GM19455 (cell line): Measurements from ENCODE around the gene FKBP15.

Experiments
- ATAC-seq: cut with Tn5 transposase; IDR thresholded peaks from one replicate; pipeline ENCODE4 v1.9.1; 2021; ENCODE audit not compliant: unreplicated experiment

Gene FKBP15

GRCh38 chr9:113231701-113232100 lies 10.6 kb upstream of the FKBP15 start:
- no peak for ATAC-seq

DNA sequence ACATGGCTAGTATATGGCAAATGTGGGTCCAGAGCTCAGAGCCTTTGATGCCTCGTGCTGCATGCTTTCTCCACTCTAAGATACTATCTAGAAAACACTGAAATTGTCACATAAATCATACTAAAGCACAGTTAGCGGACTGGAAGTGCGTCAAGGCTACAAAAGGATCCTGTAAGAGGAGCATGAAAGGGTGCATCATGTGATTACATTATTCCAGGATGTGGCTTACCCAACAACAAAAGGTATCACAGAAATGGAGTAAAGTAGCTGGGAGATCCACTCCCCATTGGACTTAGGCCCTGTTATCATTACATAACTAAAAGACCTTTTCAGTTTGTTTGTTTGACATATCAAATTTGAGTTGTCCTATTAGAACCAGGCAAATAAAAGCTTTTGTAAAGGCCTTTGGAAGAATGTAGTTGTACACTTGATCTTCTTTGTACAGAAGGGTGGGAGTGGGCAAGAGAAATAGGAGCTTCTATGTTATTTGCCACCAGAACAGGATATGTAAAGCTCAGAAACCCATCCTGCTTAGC lies 7.1 kb upstream of the FKBP15 start:
- ATAC-seq = no peak

DNA sequence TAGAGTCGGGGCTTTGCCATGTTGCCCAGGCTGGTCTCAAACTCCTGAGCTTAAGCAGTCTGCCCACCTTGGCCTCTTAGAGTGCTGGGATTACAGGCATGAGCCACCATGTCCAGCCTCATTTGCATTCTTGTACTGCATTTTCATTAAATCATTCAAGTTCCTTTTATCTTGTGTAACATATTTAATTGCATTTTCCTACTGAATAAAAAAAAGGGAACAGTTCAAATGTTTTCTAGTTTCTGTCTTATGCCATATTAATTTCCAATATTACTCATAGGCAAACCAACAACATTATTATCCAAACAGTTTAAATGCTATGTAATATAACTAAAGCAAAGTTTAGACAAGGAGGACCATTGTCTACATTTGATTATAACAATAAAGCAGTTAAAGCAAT lies 6.4 kb upstream of the FKBP15 start:
- ATAC-seq = no peak

DNA sequence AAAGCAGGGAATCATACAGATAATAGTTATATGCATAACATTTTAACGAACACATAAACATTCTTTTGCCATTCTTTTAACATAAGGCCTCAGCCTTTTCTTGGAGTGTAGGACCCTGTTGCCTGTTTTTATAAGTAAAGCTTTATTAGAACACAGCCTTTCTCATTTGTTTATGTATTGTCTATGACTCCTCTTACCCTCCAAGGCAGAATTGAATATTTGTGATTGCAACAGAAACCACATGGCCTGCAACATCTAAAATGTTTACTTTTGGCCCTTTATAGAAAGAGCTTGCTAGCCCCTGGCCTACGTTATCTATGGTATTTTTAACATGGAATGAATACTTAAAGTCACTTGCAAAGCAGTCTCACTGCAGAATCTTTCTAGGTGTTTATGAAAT lies 2.9 kb upstream of the FKBP15 start:
- no peak for ATAC-seq

DNA sequence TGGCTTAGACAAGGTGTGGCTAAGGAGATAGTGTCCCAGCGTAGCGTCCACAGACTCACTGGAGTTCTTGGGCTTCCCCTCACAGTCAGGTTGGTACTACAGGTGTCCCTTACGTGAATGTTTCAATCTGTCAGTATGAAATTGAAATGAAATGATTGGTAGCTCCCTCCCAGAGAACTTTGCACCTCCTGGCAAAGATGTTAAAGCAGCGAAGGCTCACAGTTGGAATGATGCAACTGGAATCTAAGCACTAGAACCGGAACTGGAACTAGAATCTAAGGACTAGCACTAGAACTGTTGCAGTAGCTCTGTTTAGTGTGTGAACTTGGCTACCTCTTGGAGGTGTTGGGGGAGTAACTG lies 1.4 kb upstream of the FKBP15 start:
- ATAC-seq = no peak

- ATAC-seq = no peak
Measured at GRCh38 chr9:113221800-113222481, 864 bp upstream of the FKBP15 start.

DNA sequence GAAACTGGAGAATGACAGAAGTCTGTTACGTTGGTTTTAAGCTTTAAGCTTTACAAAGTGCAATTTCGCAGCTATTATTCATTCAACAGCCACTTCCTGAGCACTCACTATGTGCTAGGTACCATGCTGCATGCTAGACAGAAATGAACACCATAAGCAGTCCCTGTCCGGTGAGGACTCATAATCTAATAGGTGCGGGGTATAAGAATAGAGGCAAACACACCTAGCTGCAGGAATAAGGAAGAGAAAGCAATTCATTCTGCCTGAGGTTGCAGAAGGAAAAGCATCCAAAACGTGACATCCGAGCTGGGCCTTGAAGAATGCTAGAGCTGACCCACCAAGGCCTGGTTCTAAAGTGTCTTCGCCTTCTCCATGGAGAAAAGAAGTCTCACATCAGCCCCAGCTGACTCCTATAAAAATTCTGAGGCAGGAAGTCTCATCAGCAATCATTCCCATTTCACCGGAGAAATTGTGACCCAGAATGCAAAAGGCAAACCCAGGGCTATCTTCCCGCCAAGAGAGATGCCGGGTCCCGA lies 542 bp downstream of the FKBP15 start:
- ATAC-seq = no peak

DNA sequence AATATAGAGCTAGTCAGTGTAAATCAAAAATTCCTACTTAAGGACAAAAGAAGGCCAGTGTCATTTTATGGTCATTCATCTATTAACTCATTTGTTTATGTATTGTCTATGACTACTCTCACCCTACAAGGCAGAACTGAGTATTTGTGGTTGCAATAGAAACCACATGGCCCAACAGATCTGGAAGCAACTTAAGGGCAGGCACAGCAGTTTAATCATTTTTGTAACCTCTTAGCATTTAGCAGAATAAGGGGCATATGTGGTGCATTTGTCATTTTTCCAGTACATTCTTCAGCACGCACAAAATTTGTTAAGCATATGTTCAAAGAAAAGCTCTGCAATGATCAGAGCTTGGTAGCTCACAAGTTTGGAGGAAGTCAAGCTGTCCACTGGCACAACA lies 1.1 kb downstream of the FKBP15 start:
- peak; percentile 50 for ATAC-seq

- ATAC-seq = peak; percentile 37
Measured at GRCh38 chr9:113219186-113219936, 1.7 kb downstream of the FKBP15 start.

GRCh38 chr9:113216406-113216805 lies 4.7 kb downstream of the FKBP15 start:
- no peak for ATAC-seq

DNA sequence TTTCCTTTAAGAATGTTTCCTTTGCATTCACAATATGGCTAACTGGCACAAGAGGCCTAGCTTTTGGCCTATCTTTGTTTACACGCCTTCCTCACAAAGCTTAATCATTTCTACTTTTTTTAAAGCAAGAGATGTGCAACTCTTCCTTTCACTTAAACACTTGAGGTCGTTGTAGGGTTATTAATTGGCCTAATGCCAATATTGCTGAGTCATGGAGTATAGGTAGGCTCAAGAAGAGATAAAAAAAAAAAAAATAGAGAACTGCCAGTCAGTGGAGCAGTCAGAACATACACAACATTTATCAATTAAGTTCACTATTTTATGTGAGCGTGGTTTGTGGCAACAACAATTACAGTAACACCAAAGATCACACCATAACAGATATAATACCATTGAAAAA lies 5.9 kb downstream of the FKBP15 start:
- ATAC-seq = no peak

- no peak for ATAC-seq
Measured at GRCh38 chr9:113210815-113211214, 10.3 kb downstream of the FKBP15 start.

GRCh38 chr9:113205861-113206260 lies 15.2 kb downstream of the FKBP15 start:
- ATAC-seq = no peak

DNA sequence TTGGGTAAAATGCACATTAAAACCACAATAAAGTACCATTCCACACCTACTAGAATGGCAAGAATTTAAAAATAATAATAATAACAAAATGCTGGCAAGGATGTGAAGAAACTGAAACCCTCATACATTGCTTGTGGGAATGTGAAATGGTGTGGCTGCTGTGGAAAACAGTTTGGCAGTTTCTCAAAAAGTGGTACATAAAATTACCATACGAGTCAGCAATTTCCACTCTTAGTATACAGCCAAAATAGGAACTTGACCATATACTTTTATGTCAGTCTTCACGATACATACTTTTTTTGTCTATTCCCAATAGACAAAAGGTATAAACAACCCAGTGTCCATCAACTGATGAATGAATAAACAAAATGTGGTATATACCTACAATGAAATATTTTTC lies 15.6 kb downstream of the FKBP15 start:
- no peak for ATAC-seq

GRCh38 chr9:113199683-113200329 lies 21.3 kb downstream of the FKBP15 start:
- ATAC-seq = no peak

DNA sequence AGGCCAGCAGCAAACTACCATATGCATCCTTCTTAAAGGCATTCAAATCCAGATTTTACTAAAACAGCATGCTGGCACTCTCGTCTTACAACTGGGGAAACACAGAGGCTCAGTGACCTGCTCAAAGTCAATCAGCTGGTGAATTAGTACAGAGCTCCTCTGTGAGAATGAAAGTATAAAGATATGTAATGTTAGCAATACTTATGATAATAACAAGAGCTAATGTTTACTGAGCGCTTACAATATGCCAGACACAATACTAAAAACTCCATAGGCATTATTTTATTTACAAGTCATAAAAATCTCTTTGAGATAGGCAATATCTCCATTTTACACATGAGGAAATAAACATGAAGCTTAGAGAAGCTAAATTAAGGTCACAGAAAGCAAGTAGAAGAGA lies 28.6 kb downstream of the FKBP15 start:
- no peak for ATAC-seq

GRCh38 chr9:113187929-113188595 lies 33.0 kb downstream of the FKBP15 start:
- no peak for ATAC-seq

DNA sequence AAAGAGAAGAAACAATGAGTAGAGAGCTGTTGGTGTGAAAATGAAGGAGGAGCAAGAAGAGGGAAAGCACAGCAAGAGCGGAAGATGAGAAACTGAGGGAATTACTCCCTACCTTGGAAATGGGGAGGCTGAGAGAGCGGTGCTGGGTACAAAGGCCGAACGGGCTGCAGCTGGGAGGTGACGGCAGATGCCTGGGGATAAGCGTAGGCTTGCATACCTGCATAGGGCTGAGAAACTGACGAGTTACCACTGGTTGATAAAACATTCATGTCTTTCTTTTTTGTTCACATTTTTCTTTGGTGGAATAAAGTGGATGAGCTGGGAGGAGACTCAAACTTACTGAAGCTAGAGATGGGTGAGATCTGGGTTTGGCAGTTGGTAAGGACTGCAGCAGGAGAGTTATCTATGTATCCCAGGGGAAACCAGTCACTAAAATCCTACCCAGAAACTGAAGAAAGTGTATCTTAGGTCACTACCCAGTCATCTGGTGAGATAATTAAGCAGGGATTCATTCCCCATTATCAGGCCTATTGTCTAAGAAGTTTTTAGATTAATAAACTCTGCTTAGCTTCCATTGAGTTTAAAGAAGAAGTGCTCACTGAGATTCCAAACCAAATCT lies 34.8 kb downstream of the FKBP15 start:
- no peak for ATAC-seq

DNA sequence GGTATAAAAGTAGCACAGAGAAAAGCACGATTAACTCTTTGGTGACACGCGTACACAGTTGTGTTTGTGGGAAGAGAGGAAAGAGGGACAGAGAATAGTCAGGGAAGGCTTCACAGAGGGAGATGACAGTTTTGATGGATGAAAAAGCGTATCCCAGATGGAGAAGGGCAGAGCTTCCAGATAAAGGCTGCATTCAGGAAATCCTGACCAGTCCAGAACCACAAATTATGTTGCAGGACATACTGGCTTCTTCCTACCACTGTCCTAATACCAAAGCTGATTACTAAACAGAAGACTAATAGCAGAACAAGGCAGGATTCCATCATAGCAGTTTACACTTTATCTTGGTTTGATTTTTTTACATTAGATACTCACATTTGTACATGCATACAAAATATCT lies 35.8 kb downstream of the FKBP15 start:
- no peak for ATAC-seq

DNA sequence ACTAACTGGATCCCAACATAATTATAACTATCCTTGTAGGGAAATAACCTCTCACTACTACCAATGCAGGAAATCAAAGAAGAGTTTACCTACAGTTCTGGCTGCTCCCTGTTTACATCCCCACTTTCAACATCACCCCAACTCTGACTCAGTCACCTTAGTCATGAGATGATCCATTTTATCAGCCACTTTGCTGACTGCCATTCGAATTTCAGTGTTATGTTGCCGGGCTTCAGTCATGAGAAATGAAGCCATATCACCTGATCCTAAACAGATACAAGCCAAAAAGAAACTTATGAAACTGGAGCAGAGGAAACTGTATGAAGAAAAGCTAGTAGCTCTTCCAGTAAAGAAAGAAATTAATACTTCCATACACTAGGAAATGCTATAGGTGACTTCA lies 36.5 kb downstream of the FKBP15 start:
- ATAC-seq = no peak

GRCh38 chr9:113183956-113184488 lies 37.1 kb downstream of the FKBP15 start:
- ATAC-seq = no peak
